Measurements from ENCODE around the gene NFX1.

- TF ChIP-seq CTCF (conservative IDR thresholded peaks at IDR 0.05 in 1 of 2, IDR thresholded peaks at IDR 0.05 in 1 of 2; ENCODE audit: low read depth in 1 of 2, low read length in 2 of 2) (no peak), EZH2 (IDR thresholded peaks at IDR 0.05; ENCODE audit: low read length, missing control alignments) (no peak)
These were observed 12.8 kb upstream of the NFX1 start for GRCh38 chr9:33277484-33277883.

Measured in fibroblast of lung (primary cell).